Middle frontal gyrus (tissue), 1 donor: Measurements from ENCODE around the gene ZBP1.

Experiments used
- DNase-seq: peaks from one replicate; pipeline ENCODE4 v3.0.0-alpha.2; 2015; ENCODE audit warnings: low spot score; ENCODE audit errors: extremely low spot score

ZBP1 gene

DNA sequence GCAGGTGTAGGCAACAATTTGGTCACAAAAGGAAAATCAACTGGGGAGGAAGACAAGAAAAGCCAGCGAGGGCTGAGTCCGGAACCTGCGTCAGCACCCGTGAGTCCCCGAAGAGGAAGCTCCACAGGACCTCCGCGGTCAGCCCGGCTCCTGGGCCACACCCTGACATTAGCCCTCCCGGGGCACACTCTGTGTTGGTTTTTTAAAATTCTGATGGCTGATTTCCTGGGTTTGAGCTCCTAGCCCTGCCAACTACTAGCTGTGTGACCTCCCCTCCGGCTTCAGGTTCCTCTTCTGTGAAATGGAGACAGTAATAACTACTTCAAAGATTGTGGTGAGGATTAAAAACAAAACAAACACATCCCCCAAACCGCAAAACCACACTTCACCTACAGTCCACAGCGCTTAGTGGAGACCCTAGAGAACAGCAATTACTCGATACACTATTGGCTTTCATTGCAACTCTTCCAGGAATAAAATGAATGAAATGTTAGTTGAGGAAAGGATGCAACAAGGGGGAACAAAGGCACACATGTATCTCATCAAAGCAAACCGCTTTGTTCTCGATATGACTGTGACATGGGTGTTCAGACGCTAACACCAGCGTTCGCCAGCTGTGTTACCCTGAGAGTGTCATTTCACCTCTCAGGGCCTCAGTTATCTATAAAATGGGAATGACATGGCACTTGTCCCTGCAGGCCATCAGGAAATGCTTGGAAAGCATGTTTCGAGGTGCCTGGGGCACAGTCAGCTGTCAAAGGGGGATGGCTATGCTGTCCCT lies 985 bp downstream of the ZBP1 start:
- DNase-seq = no peak

GRCh38 chr20:57618764-57619050 lies 1.5 kb downstream of the ZBP1 start:
- DNase-seq = no peak

DNA sequence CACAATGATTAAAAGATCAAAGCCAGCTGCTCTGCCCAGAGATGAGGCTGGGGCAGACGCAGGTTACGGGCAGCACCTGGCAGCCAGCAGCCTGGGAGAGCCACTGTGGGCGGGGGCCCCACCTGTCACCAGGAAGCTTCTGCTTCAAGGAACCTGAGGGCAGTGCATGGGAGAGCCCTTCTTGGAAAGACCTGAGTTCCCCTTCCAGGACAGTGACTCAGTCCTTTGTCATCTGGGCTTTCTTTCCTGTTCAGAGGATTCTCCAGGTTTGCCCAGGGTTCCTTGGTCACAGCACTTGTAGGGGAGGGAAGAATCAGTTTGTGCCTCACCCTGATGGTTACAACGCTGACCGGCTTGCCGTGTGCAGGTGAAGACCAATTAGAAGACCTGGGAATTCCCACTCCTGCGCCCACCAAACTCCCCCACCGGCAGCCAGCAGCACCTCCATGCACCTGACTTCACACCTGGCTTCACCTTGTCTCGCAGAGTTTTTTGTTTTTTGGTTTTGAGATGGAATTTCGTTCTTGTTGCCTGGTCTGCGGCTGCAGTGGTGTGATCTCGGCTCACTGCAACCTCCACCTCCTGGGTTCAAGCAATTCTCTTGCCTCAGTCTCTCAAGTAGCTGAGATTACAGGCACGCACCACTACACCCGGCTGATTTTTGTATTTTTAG lies 2.0 kb downstream of the ZBP1 start:
- no peak for DNase-seq

DNA sequence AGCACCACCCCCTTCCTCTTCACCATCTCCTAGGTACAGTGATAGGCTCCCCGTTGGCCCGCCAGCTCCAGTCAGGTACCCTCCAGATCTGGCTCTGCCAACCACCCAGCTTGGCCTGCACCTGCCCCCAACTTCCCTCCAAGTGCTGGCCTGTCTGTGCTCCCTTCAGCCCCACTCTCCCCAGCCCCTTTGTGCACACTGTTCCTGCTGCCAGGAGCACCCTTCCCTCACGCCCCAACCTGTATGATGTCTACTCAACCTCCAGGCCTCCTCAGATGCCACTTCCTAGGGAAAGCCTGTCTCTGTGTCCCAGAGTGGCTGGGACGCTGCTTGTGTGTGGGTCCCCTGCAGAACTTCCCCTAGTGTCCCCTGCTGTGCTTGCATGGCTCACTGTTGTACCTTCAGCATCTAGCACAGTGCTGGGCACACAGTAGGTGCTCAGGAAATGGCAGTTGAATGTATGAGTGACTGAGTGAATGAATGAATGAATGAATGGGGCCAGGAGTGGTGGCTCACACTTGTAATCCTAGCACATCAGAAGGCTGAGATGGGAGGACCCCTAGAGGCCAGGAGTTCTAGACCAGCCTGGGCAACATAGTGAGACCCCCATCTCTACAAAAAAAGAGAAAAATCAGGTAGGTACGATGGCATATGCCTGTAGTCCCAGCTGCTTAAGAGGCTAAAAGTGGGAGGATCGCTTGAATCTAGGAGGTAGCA lies 3.0 kb downstream of the ZBP1 start:
- no peak for DNase-seq

- no peak for DNase-seq
Observed at GRCh38 chr20:57616143-57616951, 3.9 kb downstream of the ZBP1 start.

DNA sequence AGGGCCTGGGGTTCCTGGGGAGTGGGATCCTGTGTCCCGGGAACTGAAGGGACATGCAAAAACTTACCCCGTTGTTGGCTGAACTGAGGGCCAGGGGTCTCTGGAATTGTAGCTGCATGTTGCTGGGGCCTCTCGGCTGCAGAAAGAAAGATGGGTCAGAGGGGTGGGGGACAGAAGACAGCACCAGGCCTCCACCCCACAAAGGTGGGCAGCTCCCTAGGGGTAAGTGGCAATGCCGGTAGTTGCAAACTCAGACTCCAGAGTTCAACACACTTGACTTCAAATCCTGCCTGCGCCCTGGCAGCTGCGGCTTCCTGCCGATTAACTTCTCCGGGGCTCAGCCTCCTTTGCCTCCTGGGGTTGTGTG lies 4.8 kb downstream of the ZBP1 start:
- no peak for DNase-seq

DNA sequence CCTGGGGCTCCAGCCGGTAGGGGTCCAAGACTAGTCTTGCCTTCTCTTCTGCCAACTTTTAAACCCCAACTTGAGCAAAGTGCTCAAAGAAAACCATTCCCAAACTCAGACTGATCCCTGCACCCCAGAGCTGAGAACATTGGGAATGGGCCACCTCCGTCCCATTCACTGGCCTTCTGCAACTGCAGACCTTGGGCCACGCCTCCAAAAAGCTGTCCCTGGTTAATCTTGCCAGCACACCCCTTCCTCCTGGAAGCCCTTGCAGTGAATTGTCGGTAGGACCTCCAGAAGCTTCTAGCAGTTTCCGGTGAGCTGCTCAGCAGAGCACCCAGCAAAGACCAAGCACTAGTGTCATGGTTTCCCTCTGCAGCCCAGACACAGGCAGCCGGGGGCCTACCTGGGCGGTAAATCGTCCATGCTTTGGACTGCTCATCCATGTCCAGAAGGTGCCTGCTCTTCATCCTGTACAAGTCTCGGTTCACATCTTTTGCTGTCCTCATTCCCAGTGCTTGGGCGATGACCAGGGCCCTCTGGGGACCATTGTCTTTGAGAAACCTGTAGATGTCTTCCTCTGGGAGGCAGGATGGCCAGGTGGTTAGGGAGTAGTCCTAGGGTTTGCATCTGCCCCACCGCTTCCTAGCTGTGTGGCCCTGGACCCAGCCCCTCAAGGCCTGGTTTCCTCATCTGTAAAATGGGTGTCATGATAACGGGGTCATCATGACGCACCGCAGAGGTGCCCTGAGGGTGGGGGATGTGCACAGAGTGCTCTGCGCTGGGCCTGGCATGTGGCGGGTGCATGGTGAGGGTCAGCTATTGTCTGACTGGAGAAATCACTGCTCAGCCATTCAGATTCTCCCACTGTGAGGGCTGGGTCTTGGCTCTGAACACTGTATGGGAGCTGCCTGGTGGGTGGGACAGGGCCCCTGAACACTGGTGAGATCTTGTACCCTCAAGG lies 5.5 kb downstream of the ZBP1 start:
- no peak for DNase-seq

- no peak for DNase-seq
Observed at GRCh38 chr20:57613481-57613921, 6.7 kb downstream of the ZBP1 start.

- DNase-seq = no peak
Observed at GRCh38 chr20:57612916-57613315, 7.3 kb downstream of the ZBP1 start.

- DNase-seq = no peak
Observed at GRCh38 chr20:57612436-57612835, 7.8 kb downstream of the ZBP1 start.

GRCh38 chr20:57611586-57612311 lies 8.5 kb downstream of the ZBP1 start:
- no peak for DNase-seq

DNA sequence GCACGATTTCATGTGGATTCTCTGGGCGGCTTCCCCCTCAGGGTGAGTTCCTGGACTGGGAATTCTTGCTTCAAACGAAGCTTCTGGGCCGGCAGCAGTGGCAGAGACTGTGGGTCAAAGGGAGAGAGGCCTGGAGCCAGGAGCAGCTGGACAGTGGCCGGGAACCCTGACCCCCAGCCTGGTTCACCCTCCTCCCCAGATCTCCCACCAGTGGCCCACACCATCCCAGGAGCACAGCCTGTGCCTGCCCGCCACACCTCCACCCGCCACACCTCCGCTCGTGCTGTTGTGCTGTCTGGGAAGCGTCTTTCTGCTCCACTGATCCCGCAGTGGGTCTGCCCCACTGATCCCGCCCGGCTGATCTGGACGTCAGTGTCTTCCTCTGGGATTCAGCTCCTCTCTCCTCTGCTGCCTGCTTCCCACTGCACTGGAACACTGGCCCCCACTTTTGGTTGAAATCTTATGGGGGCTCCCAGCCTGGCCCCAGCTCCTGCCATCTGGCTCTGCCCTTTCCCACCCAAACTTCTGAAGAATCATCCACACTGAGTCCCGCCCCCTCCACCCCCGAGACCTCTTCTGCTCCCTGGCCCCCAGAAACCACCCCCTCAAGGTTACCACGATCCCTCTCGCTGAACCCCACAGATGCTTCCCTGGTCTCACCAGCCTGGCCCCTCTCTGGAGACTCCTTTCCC lies 9.8 kb downstream of the ZBP1 start:
- DNase-seq = no peak

DNA sequence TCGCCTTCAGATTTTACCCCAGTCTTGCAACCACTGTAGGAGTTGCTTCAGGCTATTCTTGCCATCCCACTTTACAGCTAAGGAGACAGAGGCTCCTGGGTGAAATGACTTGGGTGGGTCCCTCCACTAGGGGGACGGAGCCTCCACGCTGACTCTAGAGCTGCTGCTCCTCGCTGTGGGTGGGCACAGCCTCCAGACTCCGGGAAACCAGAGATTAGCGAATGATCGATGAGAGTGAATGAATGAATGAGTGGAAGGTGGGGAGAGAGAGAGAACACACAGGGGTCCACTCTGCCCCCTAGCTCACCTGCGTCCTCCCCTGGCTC lies 10.4 kb downstream of the ZBP1 start:
- DNase-seq = no peak

DNA sequence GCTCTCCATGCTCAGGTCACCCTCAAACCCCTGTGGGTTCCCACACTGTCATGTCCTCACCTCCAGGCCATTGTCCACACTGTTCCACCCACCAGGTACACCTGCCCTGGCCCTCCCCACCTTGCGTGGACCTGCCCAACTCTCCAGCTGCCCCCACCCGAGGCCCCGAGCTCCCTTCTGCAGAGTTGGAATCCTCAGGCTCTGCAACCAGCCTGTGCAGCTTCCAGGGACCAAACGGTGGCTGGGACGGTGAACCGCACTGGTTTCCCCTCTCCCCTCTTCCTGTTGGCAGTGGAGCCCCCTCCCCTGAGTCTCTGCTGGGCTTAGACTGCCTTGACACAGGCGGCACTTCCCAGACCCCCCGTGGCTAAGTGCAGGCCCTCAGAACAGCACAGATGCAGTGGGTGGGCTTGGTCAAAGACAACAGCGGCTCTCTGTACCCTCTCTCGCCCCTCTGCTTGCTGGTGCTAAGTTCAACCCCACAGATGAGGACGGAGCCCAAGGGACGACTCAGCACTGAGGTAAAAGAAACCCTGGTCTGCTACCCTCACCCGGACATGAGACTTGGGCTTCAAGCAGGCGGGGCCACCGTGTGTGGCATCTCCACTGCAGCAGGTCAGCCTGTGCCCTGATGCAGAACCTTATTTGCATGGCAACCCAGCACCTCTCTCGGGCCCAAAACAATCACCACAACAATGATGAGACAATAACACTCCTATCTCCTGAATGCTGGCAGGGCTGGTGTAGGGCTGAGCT lies 11.0 kb downstream of the ZBP1 start:
- DNase-seq = no peak

- no peak for DNase-seq
Observed at GRCh38 chr20:57608516-57608915, 11.7 kb downstream of the ZBP1 start.

- DNase-seq = no peak
Observed at GRCh38 chr20:57605878-57606277, 14.3 kb downstream of the ZBP1 start.

- DNase-seq = no peak
Observed at GRCh38 chr20:57605045-57605444, 15.2 kb downstream of the ZBP1 start.

DNA sequence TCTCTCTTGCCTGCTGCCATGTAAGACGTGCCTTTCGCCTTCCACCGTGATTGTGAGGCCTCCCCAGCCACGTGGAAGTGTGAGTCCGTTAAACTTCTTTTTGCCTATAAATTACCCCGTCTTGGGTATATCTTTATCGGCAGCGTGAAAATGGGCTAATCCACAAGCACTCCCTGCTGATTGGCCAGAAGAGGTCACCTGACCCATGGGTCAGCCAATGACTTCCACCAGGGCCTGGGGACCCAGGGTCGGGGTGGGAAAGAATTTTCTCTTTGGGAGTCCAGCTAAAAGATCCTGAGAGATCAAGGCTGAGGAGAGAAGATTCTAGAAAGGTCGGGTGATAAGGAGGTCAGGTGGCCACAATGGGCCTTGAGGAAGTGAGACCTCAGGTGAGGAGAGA lies 17.1 kb downstream of the ZBP1 start:
- no peak for DNase-seq

- no peak for DNase-seq
Observed at GRCh38 chr20:57601737-57602136, 18.5 kb downstream of the ZBP1 start.
